BJ (cell line): ENCODE measurements around the gene IFIH1. TPM values are rescaled to one million over a fixed set of nuclear protein-coding genes. Genes with fewer than 3 reads are reported as not detected.

ENCODE experiments used
- CTCF ChIA-PET: fragments of 350-600 bp; formaldehyde crosslinking; extraction: SDS; loops from one replicate; lab custom pipeline; 2021; ENCODE audit warnings: antibody characterized with exemption, inconsistent platforms; lab: Yijun Ruan, JAX
- POLR2A ChIA-PET: fragments of 300-600 bp; sonication (Branson Sonifier 250); formaldehyde crosslinking; extraction: SDS; loops from one replicate; lab custom pipeline; 2021; ENCODE audit warnings: antibody characterized with exemption; lab: Charles Lee
- DNase-seq: peaks from one replicate; pipeline ENCODE4 v3.0.0-alpha.2; 2011; ENCODE audit warnings: low read depth
- H3K27me3 ChIP-seq: 2 replicates; pipeline ENCODE4 v1.6.0; 2011; ENCODE audit warnings: low read length; ENCODE audit not compliant: control insufficient read depth, insufficient read depth
- H3K36me3 ChIP-seq: 2 replicates; pipeline ENCODE4 v1.5.1; 2011; ENCODE audit warnings: low read length; ENCODE audit not compliant: control insufficient read depth, insufficient read depth
- H3K4me3 ChIP-seq: 2 replicates; pipeline ENCODE4 v1.5.1; 2011; ENCODE audit warnings: low read depth, mild to moderate bottlenecking, control low read depth, low read length
- CTCF ChIP-seq: IDR thresholded peaks from 2 replicates; pipeline ENCODE4 v1.5.1; 2011; ENCODE audit warnings: low read depth, mild to moderate bottlenecking, control low read depth, inconsistent platforms, low read length, moderate library complexity; ENCODE audit not compliant: insufficient read depth
- polyA plus RNA-seq: library from polyadenylated mRNA; depleted of rRNA; stranded (reverse); fragments of >200 nt; gene quantifications from 2 replicates; pipeline ENCODE4 v1.2.3, GENCODE V29; 2011

IFIH1 gene
- polyA plus RNA-seq, 1 experiment = 0.47 TPM

- H3K4me3 ChIP-seq = no peak overlapping the region
- TF ChIP-seq CTCF = no peak
- H3K36me3 ChIP-seq = no peaks in the 10 kb centered on the region
- ChIA-PET POLR2A (no interaction called here), CTCF (interaction anchor here (1.0 to 1.6 kb wide), 4 partner anchors 9 to 57 kb away, joined by 3 to 4 read pairs (median 3); no protein-coding TSS in a partner anchor)
- no peaks in the 10 kb centered on the region for H3K27me3 ChIP-seq
- no peak for DNase-seq
These were observed 41.1 kb downstream of the IFIH1 start for GRCh38 chr2:162277381-162277780.

GRCh38 chr2:162267996-162268395 is 50.5 kb downstream of the IFIH1 start:
- no peak for TF ChIP-seq CTCF
- ChIA-PET POLR2A (no interaction called here), CTCF (interaction anchor here (1.4 kb wide), 1 partner anchor 9 kb away, joined by 3 read pairs; no protein-coding TSS in a partner anchor)
- no peak overlapping the region for H3K4me3 ChIP-seq
- no peaks in the 10 kb centered on the region for H3K36me3 ChIP-seq
- no peaks in the 10 kb centered on the region for H3K27me3 ChIP-seq
- DNase-seq = no peak

GRCh38 chr2:162267496-162267895 is 51.0 kb downstream of the IFIH1 start:
- no peak overlapping the region for H3K4me3 ChIP-seq
- TF ChIP-seq CTCF = no peak
- ChIA-PET POLR2A (no interaction called here), CTCF (no interaction called here)
- H3K27me3 ChIP-seq = no peaks in the 10 kb centered on the region
- H3K36me3 ChIP-seq = no peaks in the 10 kb centered on the region
- no peak for DNase-seq

GRCh38 chr2:162266460-162266760 is 52.1 kb downstream of the IFIH1 start:
- ChIA-PET CTCF (interaction anchor here (1.3 kb wide), 1 partner anchor 32 kb away, joined by 5 read pairs; no protein-coding TSS in a partner anchor), POLR2A (no interaction called here)
- Histone ChIP-seq H3K4me3 (no peak overlapping the region), H3K27me3 (no peaks in the 10 kb centered on the region), H3K36me3 (no peaks in the 10 kb centered on the region)
- DNase-seq = no peak
- no peak for TF ChIP-seq CTCF

GRCh38 chr2:162265666-162266459 is 52.6 kb downstream of the IFIH1 start:
- no peak for TF ChIP-seq CTCF
- ChIA-PET POLR2A (no interaction called here), CTCF (interaction anchor here (0.7 to 1.3 kb wide), 3 partner anchors 33 to 113 kb away, joined by 3 to 5 read pairs (median 3); partner anchors contain the start of gene GCG)
- Histone ChIP-seq H3K27me3 (no peaks in the 10 kb centered on the region), H3K36me3 (no peaks in the 10 kb centered on the region), H3K4me3 (no peak overlapping the region)
- no peak for DNase-seq
